ENCODE results near the gene FKBP5.

DNA sequence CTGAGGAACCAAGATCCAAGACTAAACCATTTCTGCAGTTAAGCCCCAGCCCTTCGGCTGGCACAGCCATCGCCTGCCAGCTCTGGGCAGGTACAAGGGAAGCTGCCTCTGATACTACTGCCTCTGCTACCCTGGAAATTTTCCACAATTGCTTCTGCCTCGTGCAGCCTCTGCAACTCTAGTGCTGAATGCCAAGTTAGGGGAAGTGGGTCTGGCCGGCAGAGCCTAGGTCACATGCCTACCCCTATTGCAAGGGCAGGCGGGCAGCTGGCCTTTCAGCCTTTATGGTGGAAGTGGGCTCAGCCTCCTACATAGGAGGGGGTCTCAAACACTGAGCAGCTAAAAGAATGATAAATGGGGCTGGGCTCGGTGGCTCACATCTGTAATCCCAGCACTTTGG lies 131.5 kb downstream of the FKBP5 start:
- TF ChIP-seq POLR2AphosphoS5 (IDR thresholded peaks at IDR 0.05) (no peak), POLR2A (IDR thresholded peaks at IDR 0.05) (no peak), EP300 (IDR thresholded peaks at IDR 0.05) (no peak)
- TF ChIP-seq, protein P1, sequence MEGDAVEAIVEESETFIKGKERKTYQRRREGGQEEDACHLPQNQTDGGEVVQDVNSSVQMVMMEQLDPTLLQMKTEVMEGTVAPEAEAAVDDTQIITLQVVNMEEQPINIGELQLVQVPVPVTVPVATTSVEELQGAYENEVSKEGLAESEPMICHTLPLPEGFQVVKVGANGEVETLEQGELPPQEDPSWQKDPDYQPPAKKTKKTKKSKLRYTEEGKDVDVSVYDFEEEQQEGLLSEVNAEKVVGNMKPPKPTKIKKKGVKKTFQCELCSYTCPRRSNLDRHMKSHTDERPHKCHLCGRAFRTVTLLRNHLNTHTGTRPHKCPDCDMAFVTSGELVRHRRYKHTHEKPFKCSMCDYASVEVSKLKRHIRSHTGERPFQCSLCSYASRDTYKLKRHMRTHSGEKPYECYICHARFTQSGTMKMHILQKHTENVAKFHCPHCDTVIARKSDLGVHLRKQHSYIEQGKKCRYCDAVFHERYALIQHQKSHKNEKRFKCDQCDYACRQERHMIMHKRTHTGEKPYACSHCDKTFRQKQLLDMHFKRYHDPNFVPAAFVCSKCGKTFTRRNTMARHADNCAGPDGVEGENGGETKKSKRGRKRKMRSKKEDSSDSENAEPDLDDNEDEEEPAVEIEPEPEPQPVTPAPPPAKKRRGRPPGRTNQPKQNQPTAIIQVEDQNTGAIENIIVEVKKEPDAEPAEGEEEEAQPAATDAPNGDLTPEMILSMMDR (IDR thresholded peaks at IDR 0.05) = no peak
